ENCODE measurements around the gene THG1L. TPM values are rescaled to one million over a fixed set of nuclear protein-coding genes. Genes with fewer than 3 reads are reported as not detected.
A peak's percentile ranks its signal among the peaks of the same experiment; 100 is the strongest.

Gene THG1L
- total and polyA plus RNA-seq, 2 donors (not counting 1 experiment from before 2014, with no cell fraction given), result 5.1 to 14.6 TPM

DNA sequence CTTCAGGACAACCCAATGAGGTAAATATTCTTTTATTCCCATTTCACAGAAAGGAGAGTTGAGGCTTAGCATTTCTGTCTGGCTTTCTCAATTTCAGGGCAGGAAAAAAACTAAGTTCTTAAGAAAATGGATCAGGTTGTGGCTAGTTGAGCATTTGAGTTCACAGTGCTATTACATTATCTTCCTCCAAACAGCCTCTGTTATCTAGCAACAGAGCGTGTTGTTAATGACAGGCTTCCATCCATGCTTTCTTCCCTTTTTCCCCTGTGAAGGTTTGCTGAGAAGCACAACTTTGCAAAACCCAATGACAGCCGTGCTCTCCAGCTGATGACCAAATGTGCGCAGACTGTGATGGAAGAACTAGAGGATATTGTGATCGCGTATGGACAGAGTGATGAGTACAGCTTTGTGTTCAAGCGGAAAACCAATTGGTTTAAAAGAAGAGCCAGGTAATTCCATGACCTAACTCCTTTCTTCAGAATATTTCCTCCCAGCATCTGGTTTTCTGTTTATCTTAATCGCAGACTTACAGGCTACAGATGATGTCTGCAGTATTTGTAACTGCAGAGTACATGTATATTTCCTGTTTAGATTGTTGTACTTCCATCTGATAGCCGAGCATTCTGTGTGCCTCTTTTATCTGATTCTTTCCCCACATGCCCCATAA, 1.5 kb downstream of the THG1L start:
- Histone ChIP-seq H4K20me1 (ENCODE audit: control insufficient read depth, insufficient read depth, low read length, poor library complexity, severe bottlenecking) (no peaks in the 10 kb centered on the region), H3K4me3 (ENCODE audit: control extremely low read depth in 1 of 5, extremely low read depth in 1 of 5, insufficient read depth in 1 of 5, low read depth in 2 of 5, low read length in 4 of 5) (no peak overlapping the region), H3K4me2 (replicated peaks; ENCODE audit: low read depth, low read length, poor library complexity, severe bottlenecking) (no peak overlapping the region), H3K36me3 (replicated peaks in 1 of 2; ENCODE audit: control extremely low read depth in 1 of 2, control insufficient read depth in 1 of 2, extremely low read depth in 1 of 2, insufficient read depth in 2 of 2, low read length in 1 of 2) (peaks cover 5 to 23% of the 10 kb centered on the region in 2 experiments), H3K9ac (ENCODE audit: low read length) (no peak overlapping the region), H3K9me3 (ENCODE audit: control extremely low read depth in 1 of 3, control insufficient read depth in 2 of 3, insufficient read depth in 1 of 3, low read length in 2 of 3) (no peaks in the 10 kb centered on the region), H3K4me1 (ENCODE audit: control insufficient read depth in 2 of 2, insufficient read depth in 2 of 2, low read length in 2 of 2) (peaks cover 21 to 26% of the 10 kb centered on the region in 2 donors), H3K27me3 (replicated peaks in 1 of 4; ENCODE audit: control extremely low read depth in 1 of 4, control insufficient read depth in 3 of 4, insufficient read depth in 4 of 4, low read length in 3 of 4) (no peaks in the 10 kb centered on the region), H3K27ac (ENCODE audit: low read length in 2 of 2) (no peak overlapping the region), H2AFZ (ENCODE audit: insufficient read depth, low read depth, low read length, poor library complexity, severe bottlenecking) (no peak overlapping the region), H3K79me2 (ENCODE audit: control insufficient read depth, insufficient read depth, low read length) (no peaks in the 10 kb centered on the region)
- TF ChIP-seq, protein P1, sequence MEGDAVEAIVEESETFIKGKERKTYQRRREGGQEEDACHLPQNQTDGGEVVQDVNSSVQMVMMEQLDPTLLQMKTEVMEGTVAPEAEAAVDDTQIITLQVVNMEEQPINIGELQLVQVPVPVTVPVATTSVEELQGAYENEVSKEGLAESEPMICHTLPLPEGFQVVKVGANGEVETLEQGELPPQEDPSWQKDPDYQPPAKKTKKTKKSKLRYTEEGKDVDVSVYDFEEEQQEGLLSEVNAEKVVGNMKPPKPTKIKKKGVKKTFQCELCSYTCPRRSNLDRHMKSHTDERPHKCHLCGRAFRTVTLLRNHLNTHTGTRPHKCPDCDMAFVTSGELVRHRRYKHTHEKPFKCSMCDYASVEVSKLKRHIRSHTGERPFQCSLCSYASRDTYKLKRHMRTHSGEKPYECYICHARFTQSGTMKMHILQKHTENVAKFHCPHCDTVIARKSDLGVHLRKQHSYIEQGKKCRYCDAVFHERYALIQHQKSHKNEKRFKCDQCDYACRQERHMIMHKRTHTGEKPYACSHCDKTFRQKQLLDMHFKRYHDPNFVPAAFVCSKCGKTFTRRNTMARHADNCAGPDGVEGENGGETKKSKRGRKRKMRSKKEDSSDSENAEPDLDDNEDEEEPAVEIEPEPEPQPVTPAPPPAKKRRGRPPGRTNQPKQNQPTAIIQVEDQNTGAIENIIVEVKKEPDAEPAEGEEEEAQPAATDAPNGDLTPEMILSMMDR (IDR thresholded peaks at IDR 0.05), result no peak
- TF ChIP-seq EZH2 (IDR thresholded peaks at IDR 0.05; ENCODE audit: borderline replicate concordance, insufficient read depth, low read depth, low read length, poor library complexity, severe bottlenecking), result no peak
- Mint-ChIP-seq H3K4me1 (peaks cover 30% of the 10 kb centered on the region), H3K27ac (peak overlapping the region; percentile 64), H3K4me3 (peak overlapping the region; percentile 98), H3K27me3 (no peaks in the 10 kb centered on the region), H3K9me3 (ENCODE audit: insufficient read depth) (no peaks in the 10 kb centered on the region)
- DNase-seq (no peak), ATAC-seq (ENCODE audit: low read depth) (no peak)
- POLR2A ChIA-PET, result no interaction called here
- intact Hi-C loops (cut with micrococcal nuclease), result loop anchor here (5.0 kb wide), 1 partner anchor 1475 kb away; the partner anchor contains the start of gene RNF145
- CTCF ChIA-PET, result interaction anchor here (0.9 to 5.9 kb wide), 4 partner anchors 11 to 405 kb away, joined by 3 to 46 read pairs (median 11); partner anchors contain the start of gene LSM11
- WGBS (ENCODE audit: insufficient coverage), result 100% methylated on average over 2 of the region's 8 CpGs

DNA sequence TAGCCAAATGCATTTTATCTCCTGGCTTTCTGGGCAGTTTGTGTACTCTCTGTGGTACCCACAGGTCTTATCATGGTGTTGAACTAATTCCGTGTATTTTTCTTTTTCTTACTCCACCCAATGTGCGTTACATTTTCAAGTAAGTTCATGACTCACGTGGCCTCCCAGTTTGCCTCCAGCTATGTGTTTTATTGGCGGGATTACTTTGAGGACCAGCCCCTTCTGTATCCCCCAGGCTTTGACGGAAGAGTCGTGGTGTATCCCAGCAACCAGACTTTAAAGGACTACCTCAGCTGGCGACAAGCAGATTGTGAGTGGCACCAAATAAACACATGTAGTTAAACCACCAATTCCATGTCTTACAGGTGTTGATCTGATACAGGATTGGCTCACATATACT, 3.2 kb downstream of the THG1L start:
- WGBS (ENCODE audit: insufficient coverage), result 100% methylated on average over 4 of the region's 7 CpGs
- H3K27me3 Mint-ChIP-seq, result no peaks in the 10 kb centered on the region
- POLR2A ChIA-PET, result no interaction called here
- CTCF ChIA-PET, result interaction anchor here (0.8 to 1.1 kb wide), 2 partner anchors 9 to 171 kb away, joined by 3 to 5 read pairs; partner anchors contain the start of gene LSM11
- Histone ChIP-seq H4K20me1 (ENCODE audit: control insufficient read depth, insufficient read depth, low read length, poor library complexity, severe bottlenecking) (no peaks in the 10 kb centered on the region), H3K4me1 (ENCODE audit: control insufficient read depth in 2 of 2, insufficient read depth in 2 of 2, low read length in 2 of 2) (peaks cover 17 to 23% of the 10 kb centered on the region in 2 donors), H3K27ac (ENCODE audit: low read length in 2 of 2) (no peak overlapping the region), H3K4me2 (replicated peaks; ENCODE audit: low read depth, low read length, poor library complexity, severe bottlenecking) (no peak overlapping the region), H3K27me3 (replicated peaks in 1 of 4; ENCODE audit: control extremely low read depth in 1 of 4, control insufficient read depth in 3 of 4, insufficient read depth in 4 of 4, low read length in 3 of 4) (no peaks in the 10 kb centered on the region), H3K9me3 (ENCODE audit: control extremely low read depth in 1 of 3, control insufficient read depth in 2 of 3, insufficient read depth in 1 of 3, low read length in 2 of 3) (no peaks in the 10 kb centered on the region), H3K4me3 (ENCODE audit: control extremely low read depth in 1 of 5, extremely low read depth in 1 of 5, insufficient read depth in 1 of 5, low read depth in 2 of 5, low read length in 4 of 5) (no peak overlapping the region), H3K9ac (ENCODE audit: low read length) (no peak overlapping the region), H3K36me3 (replicated peaks in 1 of 2; ENCODE audit: control extremely low read depth in 1 of 2, control insufficient read depth in 1 of 2, extremely low read depth in 1 of 2, insufficient read depth in 2 of 2, low read length in 1 of 2) (peaks cover 5 to 28% of the 10 kb centered on the region in 2 experiments), H3K79me2 (ENCODE audit: control insufficient read depth, insufficient read depth, low read length) (no peaks in the 10 kb centered on the region), H2AFZ (ENCODE audit: insufficient read depth, low read depth, low read length, poor library complexity, severe bottlenecking) (no peak overlapping the region)
- intact Hi-C loops (cut with micrococcal nuclease), result loop anchor here (5.0 kb wide), 1 partner anchor 1473 kb away; the partner anchor contains the start of gene RNF145
- no peak overlapping the region for H3K27ac Mint-ChIP-seq
- ATAC-seq (ENCODE audit: low read depth) (no peak), DNase-seq (no peak)
- H3K4me1 Mint-ChIP-seq, result peaks cover 26% of the 10 kb centered on the region
- no peak for TF ChIP-seq EZH2 (IDR thresholded peaks at IDR 0.05; ENCODE audit: borderline replicate concordance, insufficient read depth, low read depth, low read length, poor library complexity, severe bottlenecking)
- H3K4me3 Mint-ChIP-seq, result no peak overlapping the region
- no peaks in the 10 kb centered on the region for H3K9me3 Mint-ChIP-seq (ENCODE audit: insufficient read depth)

Data from B cell (primary cell).